Naive thymus-derived CD8-positive, alpha-beta T cell (primary cell): ENCODE measurements around the gene HAGH. TPM values are rescaled to one million over a fixed set of nuclear protein-coding genes. Genes with fewer than 3 reads are reported as not detected.
A peak's percentile ranks its signal among the peaks of the same experiment; 100 is the strongest.

ENCODE experiments used
- ATAC-seq, 2 donors: fragments of 150-1000 bp; cut with Tn5 transposase in 1 of 2; sonication (Bioruptor Pico), chemical (Tn5 transposase) in 1 of 2; 1 replicate in 1 of 2; 2 replicates in 1 of 2; pipeline ENCODE4 v1.10.0; 2021; ENCODE audit warnings: mild to moderate bottlenecking in 2 of 2, moderate library complexity in 2 of 2
- POLR2A ChIA-PET: fragments of 350-600 bp; sonication (Branson Sonifier 250); formaldehyde crosslinking; loops from one replicate; lab custom pipeline; 2021; ENCODE audit warnings: antibody characterized with exemption; lab: Charles Lee
- DNase-seq, 10 donors: peaks; one replicate each; pipeline versions ENCODE4 v3.0.0 to v3.0.0-alpha.2; 2020 to 2022
- H3K27ac Mint-ChIP-seq, 10 donors: one replicate each; pipeline ENCODE4 v1.8.0; 2020 to 2022; ENCODE audit warnings: mild to moderate bottlenecking in 10 of 10, mixed read lengths in 10 of 10, moderate library complexity in 4 of 10, inconsistent platforms in 1 of 10
- H3K27me3 Mint-ChIP-seq, 5 donors: one replicate each; pipeline ENCODE4 v1.8.0; 2021 to 2022; ENCODE audit warnings: mixed read lengths in 5 of 5
- H3K36me3 Mint-ChIP-seq, 3 donors: one replicate each; pipeline ENCODE4 v1.8.0; 2020 to 2022; ENCODE audit warnings: mixed read lengths in 3 of 3, mild to moderate bottlenecking in 2 of 3, inconsistent platforms in 1 of 3
- H3K4me1 Mint-ChIP-seq, 4 donors: one replicate each; pipeline ENCODE4 v1.8.0; 2021 to 2022; ENCODE audit warnings: mixed read lengths in 4 of 4
- H3K4me3 Mint-ChIP-seq, 10 donors: one replicate each; pipeline ENCODE4 v1.8.0; 2020 to 2022; ENCODE audit warnings: mild to moderate bottlenecking in 10 of 10, mixed read lengths in 10 of 10, moderate library complexity in 6 of 10, inconsistent platforms in 1 of 10
- H3K9me3 Mint-ChIP-seq, 9 donors: one replicate each; pipeline ENCODE4 v1.8.0; 2020 to 2022; ENCODE audit warnings: mixed read lengths in 9 of 9, mild to moderate bottlenecking in 3 of 9, inconsistent platforms in 1 of 9, moderate library complexity in 1 of 9
- polyA plus RNA-seq, 3 donors: library from polyadenylated mRNA; unstranded; fragments of 300-500 nt; fragmentation: Illumina TruSeq; gene quantifications; one replicate each; pipeline ENCODE4 v1.2.3, GENCODE V29; 2021
- total RNA-seq, 8 experiments: library from RNA in 2 of 8; stranded (reverse) in 2 of 8; gene quantifications; one replicate each; pipeline ENCODE4 v1.2.3 and lab custom pipeline; 2021 to 2026

Gene HAGH
- total and polyA plus RNA-seq, 5 experiments from 2014 or later: 38.7 to 67.8 (median 60.0) TPM

- Mint-ChIP-seq H3K4me1 (peaks cover 18 to 56% (median 44%) of the 10 kb centered on the region in 4 donors), H3K27ac (peak overlapping the region in 7 of 10 donors; percentile 22 to 80 (median 66)), H3K9me3 (no peaks in the 10 kb centered on the region), H3K36me3 (peaks cover 0 to 14% (median 0%) of the 10 kb centered on the region in 3 donors), H3K4me3 (peak overlapping the region; percentile 11 to 75 (median 36)), H3K27me3 (peaks cover 0 to 3% (median 0%) of the 10 kb centered on the region in 5 donors)
- ATAC-seq: no peak
- DNase-seq: no peak
- POLR2A ChIA-PET: interaction anchor here (0.6 to 0.8 kb wide), 2 partner anchors 17 to 132 kb away, joined by 3 read pairs; no protein-coding TSS in a partner anchor
These were observed 2.2 kb upstream of the HAGH start for GRCh38 chr16:1828645-1829410.

GRCh38 chr16:1825864-1826690, 548 bp downstream of the HAGH start:
- POLR2A ChIA-PET: interaction anchor here (0.6 to 2.9 kb wide), 10 partner anchors 11 to 330 kb away, joined by 3 to 25 read pairs (median 5); partner anchors contain the start of genes MAPK8IP3, MSRB1, NUBP2 and RPS2
- peaks cover 0 to 3% (median 0%) of the 10 kb centered on the region in 5 donors for H3K27me3 Mint-ChIP-seq

GRCh38 chr16:1825381-1825863, 1.2 kb downstream of the HAGH start:
- peaks cover 13 to 58% (median 39%) of the 10 kb centered on the region in 4 donors for H3K4me1 Mint-ChIP-seq
- peaks cover 0 to 3% (median 0%) of the 10 kb centered on the region in 5 donors for H3K27me3 Mint-ChIP-seq
- H3K36me3 Mint-ChIP-seq: peaks cover 0 to 17% (median 0%) of the 10 kb centered on the region in 3 donors
- no peak for ATAC-seq
- no peaks in the 10 kb centered on the region for H3K9me3 Mint-ChIP-seq
- H3K27ac Mint-ChIP-seq: peak overlapping the region in 9 of 10 donors; percentile 77 to 95 (median 92)
- no peak for DNase-seq
- H3K4me3 Mint-ChIP-seq: peak overlapping the region; percentile 66 to 90 (median 85)
- POLR2A ChIA-PET: interaction anchor here (0.6 to 2.9 kb wide), 5 partner anchors 30 to 329 kb away, joined by 3 to 25 read pairs (median 5); partner anchors contain the start of genes MAPK8IP3, NUBP2 and SPSB3

More at GRCh38 chr16:1825864-1826690, 548 bp downstream of the HAGH start:
- Mint-ChIP-seq H3K9me3 (no peaks in the 10 kb centered on the region), H3K4me3 (peak overlapping the region; percentile 73 to 90 (median 86)), H3K27ac (peak overlapping the region in 9 of 10 donors; percentile 87 to 95 (median 92)), H3K36me3 (peaks cover 0 to 20% (median 0%) of the 10 kb centered on the region in 3 donors), H3K4me1 (peaks cover 17 to 61% (median 44%) of the 10 kb centered on the region in 4 donors)
- peak in 9 of 10 donors; percentile 57 to 80 (median 64) for DNase-seq
- ATAC-seq: peak; percentile 74 to 75

- Mint-ChIP-seq H3K27ac (peak overlapping the region in 7 of 10 donors; percentile 49 to 87 (median 64)), H3K36me3 (peaks cover 0 to 20% (median 0%) of the 10 kb centered on the region in 3 donors), H3K27me3 (peaks cover 0 to 3% (median 0%) of the 10 kb centered on the region in 5 donors), H3K9me3 (no peaks in the 10 kb centered on the region), H3K4me3 (peak overlapping the region in 8 of 10 donors; percentile 9 to 87 (median 36)), H3K4me1 (peaks cover 15 to 42% (median 27%) of the 10 kb centered on the region in 4 donors)
- ATAC-seq (no peak), DNase-seq (no peak)
- POLR2A ChIA-PET: interaction anchor here (1.1 kb wide), 1 partner anchor 118 kb away, joined by 4 read pairs; the partner anchor contains the start of gene MAPK8IP3
These were observed 2.8 kb downstream of the HAGH start for GRCh38 chr16:1823821-1824220.

- H3K27ac Mint-ChIP-seq: peak overlapping the region in 2 of 10 donors; percentile 21 to 47
- DNase-seq: no peak
- H3K27me3 Mint-ChIP-seq: peaks cover 0 to 3% (median 0%) of the 10 kb centered on the region in 5 donors
- POLR2A ChIA-PET: interaction anchor here (0.6 kb wide), 1 partner anchor 1346 kb away, joined by 7 read pairs; no protein-coding TSS in a partner anchor
- peaks cover 15 to 35% (median 22%) of the 10 kb centered on the region in 4 donors for H3K4me1 Mint-ChIP-seq
- no peaks in the 10 kb centered on the region for H3K9me3 Mint-ChIP-seq
- no peak overlapping the region for H3K4me3 Mint-ChIP-seq
- peaks cover 0 to 21% (median 0%) of the 10 kb centered on the region in 3 donors for H3K36me3 Mint-ChIP-seq
- no peak for ATAC-seq
These were observed 3.8 kb downstream of the HAGH start for GRCh38 chr16:1822801-1823200.

- Mint-ChIP-seq H3K27me3 (peaks cover 0 to 2% (median 0%) of the 10 kb centered on the region in 5 donors), H3K4me3 (no peak overlapping the region), H3K4me1 (peaks cover 8 to 31% (median 16%) of the 10 kb centered on the region in 4 donors), H3K9me3 (no peaks in the 10 kb centered on the region), H3K27ac (peak overlapping the region in 1 of 10 donors; percentile 47), H3K36me3 (peaks cover 0 to 27% (median 0%) of the 10 kb centered on the region in 3 donors)
- POLR2A ChIA-PET: no interaction called here
- DNase-seq: no peak
- no peak for ATAC-seq
These were observed 4.6 kb downstream of the HAGH start for GRCh38 chr16:1821861-1822611.

- Mint-ChIP-seq H3K4me1 (peaks cover 8 to 30% (median 16%) of the 10 kb centered on the region in 4 donors), H3K36me3 (peaks cover 0 to 34% (median 0%) of the 10 kb centered on the region in 3 donors), H3K27ac (peak overlapping the region in 1 of 10 donors; percentile 44), H3K9me3 (no peaks in the 10 kb centered on the region), H3K4me3 (no peak overlapping the region), H3K27me3 (no peaks in the 10 kb centered on the region)
- POLR2A ChIA-PET: interaction anchor here (0.8 kb wide), 1 partner anchor 38 kb away, joined by 3 read pairs; the partner anchor contains the start of genes NUBP2 and SPSB3
- no peak for ATAC-seq
- no peak for DNase-seq
These were observed 5.7 kb downstream of the HAGH start for GRCh38 chr16:1820946-1821290.

- Mint-ChIP-seq H3K4me3 (no peak overlapping the region), H3K9me3 (no peaks in the 10 kb centered on the region), H3K36me3 (peaks cover 0 to 38% (median 0%) of the 10 kb centered on the region in 3 donors), H3K27ac (peak overlapping the region in 1 of 10 donors; percentile 44), H3K4me1 (peaks cover 8 to 25% (median 13%) of the 10 kb centered on the region in 4 donors), H3K27me3 (no peaks in the 10 kb centered on the region)
- ATAC-seq: no peak
- POLR2A ChIA-PET: no interaction called here
- DNase-seq: no peak
These were observed 6.3 kb downstream of the HAGH start for GRCh38 chr16:1820096-1820945.

- POLR2A ChIA-PET: no interaction called here
- Mint-ChIP-seq H3K27me3 (no peaks in the 10 kb centered on the region), H3K4me3 (peak overlapping the region in 2 of 10 donors; percentile 5 to 26), H3K9me3 (no peaks in the 10 kb centered on the region), H3K27ac (peak overlapping the region in 3 of 10 donors; percentile 22 to 85 (median 51)), H3K4me1 (peaks cover 4 to 19% (median 10%) of the 10 kb centered on the region in 4 donors), H3K36me3 (peaks cover 0 to 42% (median 0%) of the 10 kb centered on the region in 3 donors)
- DNase-seq (no peak), ATAC-seq (no peak)
These were observed 7.0 kb downstream of the HAGH start for GRCh38 chr16:1819611-1820010.

GRCh38 chr16:1818873-1819525, 7.6 kb downstream of the HAGH start:
- POLR2A ChIA-PET: no interaction called here
- no peak for ATAC-seq
- H3K4me1 Mint-ChIP-seq: peaks cover 0 to 13% (median 5%) of the 10 kb centered on the region in 4 donors

More at GRCh38 chr16:1818873-1819525, 7.6 kb downstream of the HAGH start:
- Mint-ChIP-seq H3K9me3 (no peaks in the 10 kb centered on the region), H3K27ac (peak overlapping the region in 3 of 10 donors; percentile 21 to 85 (median 22)), H3K27me3 (no peaks in the 10 kb centered on the region), H3K4me3 (no peak overlapping the region), H3K36me3 (peaks cover 0 to 47% (median 0%) of the 10 kb centered on the region in 3 donors)
- no peak for DNase-seq
